HG02798 (cell line): ENCODE measurements around the gene STOML1.
"Not testable (repeated sequence)": the region's sequence is repeated elsewhere in the genome, so short reads cannot be mapped to it uniquely, and the experiment has no call there.

Experiments used
- ATAC-seq: cut with Tn5 transposase; IDR thresholded peaks from one replicate; pipeline ENCODE4 v1.9.1; 2021; ENCODE audit warnings: mild to moderate bottlenecking; ENCODE audit not compliant: unreplicated experiment, poor library complexity

The STOML1 gene

GRCh38 chr15:73988445-73988969 lies 3.6 kb downstream of the STOML1 start:
- ATAC-seq = no peak

GRCh38 chr15:73987681-73988444 lies 4.2 kb downstream of the STOML1 start:
- no peak for ATAC-seq

- no peak for ATAC-seq
Observed at GRCh38 chr15:73987250-73987649, 4.8 kb downstream of the STOML1 start.

- no peak for ATAC-seq
Observed at GRCh38 chr15:73986776-73987056, 5.4 kb downstream of the STOML1 start.

GRCh38 chr15:73986055-73986775 lies 5.9 kb downstream of the STOML1 start:
- no peak for ATAC-seq

GRCh38 chr15:73985101-73985873 lies 6.8 kb downstream of the STOML1 start:
- no peak for ATAC-seq

GRCh38 chr15:73984208-73984979 lies 7.7 kb downstream of the STOML1 start:
- ATAC-seq = no peak

GRCh38 chr15:73983773-73984172 lies 8.3 kb downstream of the STOML1 start:
- no peak for ATAC-seq

- ATAC-seq = no peak
Observed at GRCh38 chr15:73983211-73983727, 8.8 kb downstream of the STOML1 start.

GRCh38 chr15:73982222-73982962 lies 9.7 kb downstream of the STOML1 start:
- ATAC-seq = no peak

- no peak for ATAC-seq
Observed at GRCh38 chr15:73981761-73982221, 10.3 kb downstream of the STOML1 start.

GRCh38 chr15:73979636-73980035 lies 12.5 kb downstream of the STOML1 start:
- ATAC-seq = no peak

GRCh38 chr15:73978896-73979295 lies 13.2 kb downstream of the STOML1 start:
- ATAC-seq = no peak

GRCh38 chr15:73975440-73976125 lies 16.5 kb downstream of the STOML1 start:
- ATAC-seq = not testable (repeated sequence)

GRCh38 chr15:73973683-73974200 lies 18.4 kb downstream of the STOML1 start:
- ATAC-seq = not testable (repeated sequence)

- peak; percentile 46 for ATAC-seq
Observed at GRCh38 chr15:73972984-73973682, 19.0 kb downstream of the STOML1 start.

GRCh38 chr15:73969151-73969759 lies 22.8 kb downstream of the STOML1 start:
- no peak for ATAC-seq
